HepG2 (cell line): ENCODE results near the gene CYP27B1. TPM values are rescaled to one million over a fixed set of nuclear protein-coding genes. Genes with fewer than 3 reads are reported as not detected.

ENCODE experiments used
- ATF7 ChIP-seq, 2 experiments: fragments of 450-650 bp in 1 of 2; sonication (generic) in 1 of 2; formaldehyde crosslinking in 1 of 2; IDR thresholded peaks; 2 replicates each; pipeline versions ENCODE4 v1.4.0 to v1.6.1; 2016 to 2020; ENCODE audit warnings: antibody characterized with exemption in 1 of 2, mild to moderate bottlenecking in 1 of 2, missing genetic modification reagents in 1 of 2
- CCAR2 ChIP-seq: fragments of 200-400 bp; formaldehyde crosslinking; optimal IDR thresholded peaks from 2 replicates; pipeline ENCODE3; 2018; ENCODE audit warnings: low read depth, mild to moderate bottlenecking, low read length, moderate library complexity
- EHMT2 ChIP-seq: fragments of 200-600 bp; sonication (generic); IDR thresholded peaks from 2 replicates; pipeline ENCODE4 v1.7.0; 2017; ENCODE audit warnings: antibody characterized with exemption, low read depth, low read length, borderline replicate concordance
- KDM5B ChIP-seq: sonication (generic); formaldehyde crosslinking; IDR thresholded peaks from 2 replicates; pipeline ENCODE4 v1.4.0; 2020; ENCODE audit warnings: missing genetic modification reagents, mild to moderate bottlenecking, borderline replicate concordance
- NFKB2 ChIP-seq: sonication (generic); formaldehyde crosslinking; IDR thresholded peaks from 2 replicates; pipeline ENCODE4 v1.4.0; 2020; ENCODE audit warnings: missing genetic modification reagents, borderline replicate concordance
- REL ChIP-seq: sonication (generic); formaldehyde crosslinking; conservative IDR thresholded peaks from 2 replicates; pipeline ENCODE4 v1.8.0; 2022; ENCODE audit warnings: mild to moderate bottlenecking, missing genetic modification reagents, moderate library complexity
- REXO4 ChIP-seq: sonication (generic); formaldehyde crosslinking; IDR thresholded peaks from 2 replicates; pipeline ENCODE4 v1.8.0; 2022; ENCODE audit warnings: missing genetic modification reagents, mild to moderate bottlenecking, borderline replicate concordance
- SRY ChIP-seq: sonication (generic); formaldehyde crosslinking; IDR thresholded peaks from 2 replicates; pipeline ENCODE4 v1.8.0; 2022; ENCODE audit warnings: mild to moderate bottlenecking, missing genetic modification reagents
- STAG1 ChIP-seq: sonication (generic); formaldehyde crosslinking; IDR thresholded peaks from 2 replicates; pipeline ENCODE4 v1.4.0; 2020; ENCODE audit warnings: missing genetic modification reagents
- TAF15 ChIP-seq: fragments of 200-400 bp; formaldehyde crosslinking; IDR thresholded peaks from one replicate; pipeline ENCODE4 v1.6.1; 2018; ENCODE audit warnings: mild to moderate bottlenecking, low read depth, low read length; ENCODE audit not compliant: poor library complexity, severe bottlenecking
- ZNF432 ChIP-seq: sonication (generic); formaldehyde crosslinking; IDR thresholded peaks from 2 replicates; pipeline ENCODE4 v1.5.0; 2020; ENCODE audit warnings: missing genetic modification reagents, mild to moderate bottlenecking, borderline replicate concordance
- ZNF441 ChIP-seq: sonication (generic); formaldehyde crosslinking; IDR thresholded peaks from 2 replicates; pipeline ENCODE4 v1.7.0; 2021; ENCODE audit warnings: missing genetic modification reagents, borderline replicate concordance
- ZSCAN22 ChIP-seq: sonication (generic); formaldehyde crosslinking; IDR thresholded peaks from 2 replicates; pipeline ENCODE4 v1.4.0; 2020; ENCODE audit warnings: mild to moderate bottlenecking, missing genetic modification reagents
- polyA plus RNA-seq, 8 experiments: library from polyadenylated mRNA; depleted of rRNA in 3 of 8; stranded (reverse) in 7 of 8; unstranded in 1 of 8; fragments of >200 nt; fragmentation: Illumina TruSeq in 4 of 8; extraction: Trizol in 4 of 8; gene quantifications; 2 replicates each; pipeline versions ENCODE4 v1.2.1 to v1.2.3, GENCODE V29; 2011 to 2016; ENCODE audit warnings: low read depth in 4 of 8, missing spikeins in 1 of 8, mixed read lengths in 1 of 8; ENCODE audit not compliant: insufficient read depth in 1 of 8
- total RNA-seq, 5 experiments: library from RNA; depleted of rRNA; stranded (reverse); fragments of >200 nt; fragmentation: Illumina TruSeq; extraction: Trizol; gene quantifications; 2 replicates each; pipeline ENCODE4 v1.2.3, GENCODE V29; 2016; ENCODE audit warnings: low read depth in 1 of 5
- TF ChIP-seq, protein P1 (sequence below): sonication (generic); formaldehyde crosslinking; IDR thresholded peaks from 2 replicates; pipeline ENCODE4 v1.5.0; 2020; ENCODE audit warnings: missing genetic modification reagents
- TF ChIP-seq, protein P2 (sequence below): sonication (generic); formaldehyde crosslinking; IDR thresholded peaks from 2 replicates; pipeline ENCODE4 v1.8.1; 2023; ENCODE audit warnings: mild to moderate bottlenecking, inconsistent platforms, moderate library complexity, missing genetic modification reagents, borderline replicate concordance
- TF ChIP-seq, protein P3 (sequence below): IDR thresholded peaks from 2 replicates; pipeline ENCODE4 v1.6.1; 2016; ENCODE audit warnings: missing compliant biosample characterization, missing genetic modification reagents, borderline replicate concordance
- TF ChIP-seq, protein P4 (sequence below): sonication (generic); formaldehyde crosslinking; IDR thresholded peaks from 2 replicates; pipeline ENCODE4 v1.5.1; 2020; ENCODE audit warnings: missing genetic modification reagents, mild to moderate bottlenecking, borderline replicate concordance
- TF ChIP-seq, protein P5 (sequence below): sonication (generic); formaldehyde crosslinking; IDR thresholded peaks from 2 replicates; pipeline ENCODE4 v1.5.0; 2020; ENCODE audit warnings: mild to moderate bottlenecking, missing genetic modification reagents

CYP27B1 gene
- total and polyA plus RNA-seq, 2 of the 13 experiments (the other 11 are each of a cell fraction or from before 2014, with no cell fraction given) = 2.3 to 3.0 TPM

DNA sequence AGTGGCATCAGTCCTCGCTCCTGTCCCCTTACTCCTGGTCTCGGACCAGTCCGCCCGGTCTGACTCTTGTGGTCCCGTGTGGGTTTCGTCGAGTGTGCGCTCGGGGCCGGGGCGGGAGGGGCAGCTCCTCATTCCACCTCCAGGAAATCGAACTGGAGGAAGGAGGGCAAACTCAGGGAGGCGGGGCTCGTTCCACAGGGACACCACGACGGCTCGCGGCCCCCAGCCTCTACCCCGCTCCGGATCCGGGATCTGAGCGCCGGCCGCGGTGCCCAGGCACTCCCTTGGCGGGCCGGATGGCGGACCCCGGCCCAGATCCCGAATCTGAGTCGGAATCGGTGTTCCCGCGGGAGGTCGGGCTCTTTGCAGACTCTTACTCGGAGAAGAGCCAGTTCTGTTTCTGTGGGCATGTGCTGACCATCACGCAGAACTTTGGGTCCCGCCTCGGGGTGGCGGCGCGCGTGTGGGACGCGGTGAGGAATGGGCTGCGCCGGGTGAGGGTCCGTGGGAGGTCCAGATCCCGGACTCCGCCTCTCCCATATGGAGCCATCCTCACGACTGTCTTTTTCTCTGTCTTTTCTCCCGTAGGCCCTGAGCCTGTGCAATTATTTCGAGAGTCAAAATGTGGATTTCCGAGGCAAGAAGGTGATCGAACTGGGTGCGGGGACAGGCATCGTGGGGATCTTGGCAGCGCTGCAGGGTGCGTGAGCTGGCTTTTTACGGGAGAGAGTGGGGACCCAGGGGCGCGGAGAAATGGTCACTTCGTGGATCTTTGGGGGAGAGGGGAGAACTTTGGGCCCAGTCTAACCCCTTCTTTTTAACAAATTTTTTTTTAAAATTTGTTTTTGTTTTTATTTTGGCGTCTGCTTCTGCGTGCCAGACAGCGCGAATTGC, 5.8 kb upstream of the CYP27B1 start, which contains the start of gene EEF1AKMT3 (continued):
- TF ChIP-seq, protein P1, sequence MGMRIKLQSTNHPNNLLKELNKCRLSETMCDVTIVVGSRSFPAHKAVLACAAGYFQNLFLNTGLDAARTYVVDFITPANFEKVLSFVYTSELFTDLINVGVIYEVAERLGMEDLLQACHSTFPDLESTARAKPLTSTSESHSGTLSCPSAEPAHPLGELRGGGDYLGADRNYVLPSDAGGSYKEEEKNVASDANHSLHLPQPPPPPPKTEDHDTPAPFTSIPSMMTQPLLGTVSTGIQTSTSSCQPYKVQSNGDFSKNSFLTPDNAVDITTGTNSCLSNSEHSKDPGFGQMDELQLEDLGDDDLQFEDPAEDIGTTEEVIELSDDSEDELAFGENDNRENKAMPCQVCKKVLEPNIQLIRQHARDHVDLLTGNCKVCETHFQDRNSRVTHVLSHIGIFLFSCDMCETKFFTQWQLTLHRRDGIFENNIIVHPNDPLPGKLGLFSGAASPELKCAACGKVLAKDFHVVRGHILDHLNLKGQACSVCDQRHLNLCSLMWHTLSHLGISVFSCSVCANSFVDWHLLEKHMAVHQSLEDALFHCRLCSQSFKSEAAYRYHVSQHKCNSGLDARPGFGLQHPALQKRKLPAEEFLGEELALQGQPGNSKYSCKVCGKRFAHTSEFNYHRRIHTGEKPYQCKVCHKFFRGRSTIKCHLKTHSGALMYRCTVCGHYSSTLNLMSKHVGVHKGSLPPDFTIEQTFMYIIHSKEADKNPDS (CRISPR knock-in tag) = no peak
- TF ChIP-seq REL (CRISPR knock-in tag) = no peak; the same call in 1 of the 2 replicates
- TF ChIP-seq CCAR2 = no peak
- no peak for TF ChIP-seq ZNF432
- no peak for TF ChIP-seq EHMT2
- TF ChIP-seq, protein P2, sequence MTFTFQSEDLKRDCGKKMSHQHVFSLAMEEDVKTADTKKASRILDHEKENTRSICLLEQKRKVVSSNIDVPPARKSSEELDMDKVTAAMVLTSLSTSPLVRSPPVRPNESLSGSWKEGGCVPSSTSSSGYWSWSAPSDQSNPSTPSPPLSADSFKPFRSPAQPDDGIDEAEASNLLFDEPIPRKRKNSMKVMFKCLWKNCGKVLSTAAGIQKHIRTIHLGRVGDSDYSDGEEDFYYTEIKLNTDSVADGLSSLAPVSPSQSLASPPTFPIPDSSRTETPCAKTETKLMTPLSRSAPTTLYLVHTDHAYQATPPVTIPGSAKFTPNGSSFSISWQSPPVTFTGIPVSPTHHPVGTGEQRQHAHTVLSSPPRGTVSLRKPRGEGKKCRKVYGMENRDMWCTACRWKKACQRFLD (CRISPR knock-in tag) = 0 out of 2 replicates have a peak, but pooled peaks have one; percentile 11
- TF ChIP-seq, protein P3, sequence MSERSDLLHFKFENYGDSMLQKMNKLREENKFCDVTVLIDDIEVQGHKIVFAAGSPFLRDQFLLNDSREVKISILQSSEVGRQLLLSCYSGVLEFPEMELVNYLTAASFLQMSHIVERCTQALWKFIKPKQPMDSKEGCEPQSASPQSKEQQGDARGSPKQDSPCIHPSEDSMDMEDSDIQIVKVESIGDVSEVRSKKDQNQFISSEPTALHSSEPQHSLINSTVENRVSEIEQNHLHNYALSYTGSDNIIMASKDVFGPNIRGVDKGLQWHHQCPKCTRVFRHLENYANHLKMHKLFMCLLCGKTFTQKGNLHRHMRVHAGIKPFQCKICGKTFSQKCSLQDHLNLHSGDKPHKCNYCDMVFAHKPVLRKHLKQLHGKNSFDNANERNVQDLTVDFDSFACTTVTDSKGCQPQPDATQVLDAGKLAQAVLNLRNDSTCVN (CRISPR knock-in tag) = no peak
- peak; percentile 51 for TF ChIP-seq KDM5B
- TF ChIP-seq ZSCAN22 (CRISPR knock-in tag) = no peak
- TF ChIP-seq, protein P4, sequence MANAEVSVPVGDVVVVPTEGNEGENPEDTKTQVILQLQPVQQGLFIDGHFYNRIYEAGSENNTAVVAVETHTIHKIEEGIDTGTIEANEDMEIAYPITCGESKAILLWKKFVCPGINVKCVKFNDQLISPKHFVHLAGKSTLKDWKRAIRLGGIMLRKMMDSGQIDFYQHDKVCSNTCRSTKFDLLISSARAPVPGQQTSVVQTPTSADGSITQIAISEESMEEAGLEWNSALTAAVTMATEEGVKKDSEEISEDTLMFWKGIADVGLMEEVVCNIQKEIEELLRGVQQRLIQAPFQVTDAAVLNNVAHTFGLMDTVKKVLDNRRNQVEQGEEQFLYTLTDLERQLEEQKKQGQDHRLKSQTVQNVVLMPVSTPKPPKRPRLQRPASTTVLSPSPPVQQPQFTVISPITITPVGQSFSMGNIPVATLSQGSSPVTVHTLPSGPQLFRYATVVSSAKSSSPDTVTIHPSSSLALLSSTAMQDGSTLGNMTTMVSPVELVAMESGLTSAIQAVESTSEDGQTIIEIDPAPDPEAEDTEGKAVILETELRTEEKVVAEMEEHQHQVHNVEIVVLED (CRISPR knock-in tag) = no peak
- TF ChIP-seq SRY (CRISPR knock-in tag) = no peak
- TF ChIP-seq, protein P5, sequence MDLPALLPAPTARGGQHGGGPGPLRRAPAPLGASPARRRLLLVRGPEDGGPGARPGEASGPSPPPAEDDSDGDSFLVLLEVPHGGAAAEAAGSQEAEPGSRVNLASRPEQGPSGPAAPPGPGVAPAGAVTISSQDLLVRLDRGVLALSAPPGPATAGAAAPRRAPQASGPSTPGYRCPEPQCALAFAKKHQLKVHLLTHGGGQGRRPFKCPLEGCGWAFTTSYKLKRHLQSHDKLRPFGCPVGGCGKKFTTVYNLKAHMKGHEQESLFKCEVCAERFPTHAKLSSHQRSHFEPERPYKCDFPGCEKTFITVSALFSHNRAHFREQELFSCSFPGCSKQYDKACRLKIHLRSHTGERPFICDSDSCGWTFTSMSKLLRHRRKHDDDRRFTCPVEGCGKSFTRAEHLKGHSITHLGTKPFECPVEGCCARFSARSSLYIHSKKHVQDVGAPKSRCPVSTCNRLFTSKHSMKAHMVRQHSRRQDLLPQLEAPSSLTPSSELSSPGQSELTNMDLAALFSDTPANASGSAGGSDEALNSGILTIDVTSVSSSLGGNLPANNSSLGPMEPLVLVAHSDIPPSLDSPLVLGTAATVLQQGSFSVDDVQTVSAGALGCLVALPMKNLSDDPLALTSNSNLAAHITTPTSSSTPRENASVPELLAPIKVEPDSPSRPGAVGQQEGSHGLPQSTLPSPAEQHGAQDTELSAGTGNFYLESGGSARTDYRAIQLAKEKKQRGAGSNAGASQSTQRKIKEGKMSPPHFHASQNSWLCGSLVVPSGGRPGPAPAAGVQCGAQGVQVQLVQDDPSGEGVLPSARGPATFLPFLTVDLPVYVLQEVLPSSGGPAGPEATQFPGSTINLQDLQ = no peak
- no peak for TF ChIP-seq ATF7 (IDR thresholded peaks at IDR 0.05)
- no peak for TF ChIP-seq ATF7 (CRISPR knock-in tag; IDR thresholded peaks at IDR 0.05)
- no peak for TF ChIP-seq TAF15
- no peak for TF ChIP-seq REXO4 (CRISPR knock-in tag)
- peak; percentile 49 for TF ChIP-seq ZNF441 (CRISPR knock-in tag)
- TF ChIP-seq STAG1 = no peak
- TF ChIP-seq NFKB2 = peak; percentile 68; the same call in 1 of the 2 replicates
